Hematopoietic multipotent progenitor cell treated with erythropoietin and hydrocortisone succinate and interleukin-3 and kit ligand, for 17 days (in vitro differentiated cells): ENCODE measurements around the gene OR11H12.
"Not testable (repeated sequence)": the region's sequence is repeated elsewhere in the genome, so short reads cannot be mapped to it uniquely, and the experiment has no call there.

Experiments
- DNase-seq: peaks from one replicate; pipeline ENCODE4 v3.0.0-alpha.2; 2015; ENCODE audit warnings: low spot score

The OR11H12 gene, protein sequence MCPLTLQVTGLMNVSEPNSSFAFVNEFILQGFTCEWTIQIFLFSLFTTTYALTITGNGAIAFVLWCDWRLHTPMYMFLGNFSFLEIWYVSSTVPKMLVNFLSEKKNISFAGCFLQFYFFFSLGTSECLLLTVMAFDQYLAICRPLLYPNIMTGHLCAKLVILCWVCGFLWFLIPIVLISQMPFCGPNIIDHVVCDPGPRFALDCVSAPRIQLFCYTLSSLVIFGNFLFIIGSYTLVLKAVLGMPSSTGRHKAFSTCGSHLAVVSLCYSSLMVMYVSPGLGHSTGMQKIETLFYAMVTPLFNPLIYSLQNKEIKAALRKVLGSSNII

DNA sequence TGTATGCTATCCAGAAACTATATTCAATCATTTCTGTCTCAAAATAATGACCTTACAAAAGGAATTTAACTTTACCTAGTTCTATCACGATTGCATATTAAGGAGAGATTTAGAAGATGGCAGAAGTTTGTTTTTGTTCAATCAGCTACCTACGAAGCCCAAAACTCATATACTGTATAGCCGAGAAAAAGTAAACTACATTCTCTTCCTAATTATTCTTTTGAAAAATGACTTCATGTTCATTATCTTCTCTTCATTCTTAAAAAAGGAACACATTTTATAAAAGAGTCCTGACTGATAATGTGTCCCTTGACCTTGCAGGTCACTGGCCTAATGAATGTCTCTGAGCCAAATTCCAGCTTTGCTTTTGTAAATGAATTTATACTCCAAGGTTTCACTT, at the start of gene OR11H12:
OR11H12 (plus strand) TSS at position 301 of the 400 bp plus-strand sequence; CDS start at position 301, 0 bp downstream.
- not testable (repeated sequence) for DNase-seq

DNA sequence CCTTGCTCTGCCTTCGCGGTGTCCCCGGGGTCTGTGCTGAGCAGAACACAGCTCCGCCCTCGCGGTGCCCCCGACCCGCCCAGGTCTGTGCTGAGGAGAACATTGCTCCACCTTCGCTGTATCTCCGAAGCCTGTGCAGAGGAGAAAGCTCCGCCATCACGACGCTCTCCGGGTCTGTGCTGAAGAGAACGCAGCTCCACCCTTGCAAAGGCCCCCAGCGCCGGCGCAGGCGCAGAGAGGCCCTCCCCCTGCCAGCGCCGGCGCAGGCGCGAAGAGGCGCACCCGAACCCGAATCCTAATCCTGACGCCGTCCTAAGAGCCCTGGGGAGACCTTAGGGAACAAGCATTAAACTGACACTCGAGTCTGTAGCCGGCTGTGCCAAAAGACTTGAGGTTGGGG, 18.0 kb upstream of the OR11H12 start:
- not testable (repeated sequence) for DNase-seq

DNA sequence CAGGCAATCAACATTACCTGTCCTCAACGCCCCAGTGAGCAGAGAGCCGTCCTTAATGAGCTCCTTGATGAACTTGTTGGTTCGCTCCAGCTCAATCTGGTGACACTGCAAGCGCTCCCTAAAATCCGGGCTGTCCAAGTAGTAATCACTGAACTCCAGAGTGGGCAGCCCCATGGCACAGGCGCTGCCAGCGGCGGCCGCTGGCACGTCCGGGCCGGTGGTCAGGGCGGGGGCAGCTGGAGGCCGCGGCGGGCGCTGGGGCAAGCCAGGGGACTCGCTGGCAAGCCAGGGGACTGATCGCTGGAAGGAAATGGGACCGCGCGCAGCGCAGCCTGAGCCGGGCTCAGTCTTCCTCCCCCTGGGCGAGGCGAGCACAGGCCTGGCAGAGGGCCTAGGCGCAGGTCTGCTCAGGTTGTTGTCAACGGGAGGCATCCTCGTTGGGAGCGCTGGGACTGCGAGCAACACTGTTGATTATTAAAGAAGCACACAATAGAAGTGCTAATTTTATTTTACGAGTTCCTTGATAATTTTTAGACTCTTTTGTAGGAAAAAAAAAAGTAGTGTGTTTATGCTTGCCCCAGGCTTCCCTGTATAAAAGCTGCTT, 25.8 kb downstream of the OR11H12 start:
- not testable (repeated sequence) for DNase-seq

DNA sequence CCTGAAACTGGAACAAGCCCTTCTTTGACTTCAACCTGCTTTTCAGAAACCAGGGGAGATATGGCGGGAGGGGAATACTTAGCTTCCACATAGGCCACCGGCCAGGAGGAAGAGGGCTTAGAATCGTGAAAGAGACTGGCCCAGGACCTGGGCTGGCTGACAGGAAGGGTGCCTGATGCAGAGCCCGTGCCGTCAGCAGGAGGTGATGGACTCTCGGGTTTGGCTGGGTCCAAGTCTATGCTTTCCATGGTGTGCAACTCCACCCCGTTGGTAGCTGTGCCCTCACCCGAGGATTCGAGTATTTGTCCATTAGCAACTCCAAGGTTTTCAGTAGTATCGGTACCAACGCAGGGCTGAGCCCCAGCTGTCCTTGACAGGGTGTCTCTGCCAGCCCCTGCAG, 35.1 kb downstream of the OR11H12 start:
- DNase-seq = not testable (repeated sequence)

DNA sequence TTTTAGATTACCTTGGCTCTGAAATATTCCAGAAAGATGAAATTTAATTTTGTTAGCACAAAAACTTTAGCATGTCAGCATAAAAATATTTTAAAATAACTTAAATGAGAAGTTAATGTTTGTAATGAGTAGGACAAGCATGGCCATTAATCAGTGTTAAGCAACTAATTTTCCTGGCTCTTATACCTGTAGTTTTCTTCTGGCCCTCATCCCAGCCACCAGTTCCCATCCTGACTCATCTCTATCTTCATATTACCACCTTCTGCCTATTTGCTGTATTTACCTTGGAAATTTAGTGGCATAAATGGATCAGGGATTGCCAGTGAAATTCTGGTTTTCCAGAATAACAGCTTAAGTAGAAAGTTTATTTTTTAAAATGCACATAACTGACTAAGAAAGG, 37.1 kb downstream of the OR11H12 start:
- DNase-seq = not testable (repeated sequence)

DNA sequence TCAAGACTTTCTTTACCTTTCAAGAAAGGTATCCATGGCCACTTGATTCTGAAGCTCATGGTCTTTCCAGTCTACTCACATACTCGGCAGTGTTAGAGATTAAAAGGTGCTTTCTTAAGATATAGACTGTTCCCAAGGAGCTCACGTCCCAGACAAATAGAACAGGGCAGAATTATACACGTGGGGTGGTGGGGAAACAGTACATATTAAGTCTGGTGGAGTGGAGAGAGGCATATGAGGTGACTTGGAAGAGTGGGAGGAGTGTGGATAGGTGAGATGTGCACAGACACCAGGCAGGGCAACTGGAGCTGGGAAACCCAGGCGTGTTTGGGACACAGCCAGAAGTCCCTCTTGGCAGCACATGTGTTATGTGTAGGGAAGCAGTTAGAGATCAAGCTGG, 37.9 kb downstream of the OR11H12 start:
- not testable (repeated sequence) for DNase-seq

DNA sequence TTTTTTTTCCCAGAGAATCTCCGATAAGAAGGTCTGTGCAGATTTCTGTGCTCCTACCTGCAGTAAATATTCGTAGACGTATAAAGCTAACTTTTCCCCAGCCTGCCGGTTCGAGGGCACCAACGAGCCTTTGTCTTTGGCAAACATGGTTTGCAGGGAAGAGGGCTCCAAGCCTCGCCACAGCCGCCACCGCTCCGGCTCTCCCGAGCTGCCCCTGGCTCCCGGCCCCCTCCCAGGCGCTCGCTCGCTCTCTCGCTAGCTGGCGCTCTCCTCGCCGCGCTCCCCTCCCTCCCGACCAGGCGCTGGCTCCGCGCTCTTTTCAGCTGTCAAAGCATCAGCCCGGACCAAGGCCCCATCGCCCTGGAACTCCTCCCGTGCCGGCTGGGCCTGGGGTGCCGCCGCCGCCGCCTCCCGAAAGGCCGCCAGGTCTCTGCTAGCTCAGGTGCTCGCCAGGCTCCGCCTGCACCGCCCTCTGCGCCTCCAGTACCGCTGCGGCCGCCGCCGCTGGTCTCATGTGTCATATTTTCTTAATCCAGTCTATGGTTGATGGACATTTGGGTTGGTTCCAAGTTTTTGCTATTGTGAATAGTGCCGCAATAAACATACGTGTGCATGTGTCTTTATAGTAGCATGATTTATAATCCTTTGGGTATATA, 45.3 kb downstream of the OR11H12 start:
- not testable (repeated sequence) for DNase-seq
